ENCODE measurements around the gene TTLL9. TPM values are rescaled to one million over a fixed set of nuclear protein-coding genes. Genes with fewer than 3 reads are reported as not detected.

Gene TTLL9
- polyA plus RNA-seq, 1 of the 3 experiments (the other 2 are of a cell fraction) = 0.23 TPM

- no peak for TF ChIP-seq ELF1 (IDR thresholded peaks at IDR 0.05)
- no peak for TF ChIP-seq SIN3A (IDR thresholded peaks at IDR 0.05; ENCODE audit: borderline replicate concordance, low read depth, low read length)
- TF ChIP-seq REST (IDR thresholded peaks at IDR 0.05; ENCODE audit: low read depth, low read length) = no peak
- no peak for TF ChIP-seq USF2 (IDR thresholded peaks at IDR 0.05; ENCODE audit: borderline replicate concordance, low read depth, low read length)
- TF ChIP-seq FOSL2 (IDR thresholded peaks at IDR 0.05; ENCODE audit: borderline replicate concordance, low read depth) = no peak
- no peak for TF ChIP-seq MEF2A (IDR thresholded peaks at IDR 0.05; ENCODE audit: borderline replicate concordance, low read depth)
- TF ChIP-seq ZBTB33 (IDR thresholded peaks at IDR 0.05; ENCODE audit: borderline replicate concordance, low read depth) = no peak
- no peak for TF ChIP-seq RFX5 (IDR thresholded peaks at IDR 0.05; ENCODE audit: low read length)
- POLR2A ChIA-PET = no interaction called here
- CTCF ChIA-PET = interaction anchor here (1.6 to 5.7 kb wide), 4 partner anchors 77 to 132 kb away, joined by 7 to 158 read pairs (median 36); no protein-coding TSS in a partner anchor
These were observed 84.1 kb downstream of the TTLL9 start for GRCh38 chr20:31954500-31954899.

More at GRCh38 chr20:31954500-31954899, 84.1 kb downstream of the TTLL9 start:
- Histone ChIP-seq H3K9ac (no peak overlapping the region), H3K9me2 (no peaks in the 10 kb centered on the region), H3F3A (replicated peaks; ENCODE audit: insufficient read depth) (no peaks in the 10 kb centered on the region), H2AFZ (ENCODE audit: low read depth) (no peak overlapping the region), H3K27ac (ENCODE audit: low read depth in 2 of 2, low read length in 1 of 2) (no peak overlapping the region), H3K4me1 (ENCODE audit: control insufficient read depth in 1 of 2, insufficient read depth in 2 of 2, low read depth in 1 of 2, low read length in 1 of 2) (peaks cover 7 to 12% of the 10 kb centered on the region in 2 experiments; a peak in 3 of 4 replicates), H3K36me3 (replicated peaks in 1 of 2; ENCODE audit: control insufficient read depth in 1 of 2, insufficient read depth in 2 of 2, low read length in 1 of 2) (peaks cover 0 to 2% of the 10 kb centered on the region in 2 experiments), H3K4me3 (ENCODE audit: low read depth in 2 of 2, low read length in 1 of 2) (no peak overlapping the region), H3K79me2 (ENCODE audit: insufficient read depth) (peaks cover 23% of the 10 kb centered on the region), H4K20me1 (ENCODE audit: insufficient read depth) (peaks cover 10% of the 10 kb centered on the region; the same call in 1 of the 2 replicates), H3K4me2 (no peak overlapping the region), H3K27me3 (ENCODE audit: insufficient read depth) (peaks cover 16% of the 10 kb centered on the region; the same call in 1 of the 2 replicates), H3K9me3 (no peaks in the 10 kb centered on the region)
- no peak for DNase-seq
- WGBS (ENCODE audit: low lambda C conversion rate) = 0% methylated on average over 1 of the region's 1 CpG

Data from SK-N-SH (cell line).